HG03342 (cell line): ENCODE data around the gene PPIL3.
"Not testable (repeated sequence)": the region's sequence is repeated elsewhere in the genome, so short reads cannot be mapped to it uniquely, and the experiment has no call there.

Experiments used
- ATAC-seq: cut with Tn5 transposase; IDR thresholded peaks from one replicate; pipeline ENCODE4 v1.9.1; 2021; ENCODE audit warnings: mild to moderate bottlenecking, moderate library complexity; ENCODE audit not compliant: unreplicated experiment

The PPIL3 gene

GRCh38 chr2:200888704-200889625 is at the start of gene PPIL3, which contains the start of gene NIF3L1:
PPIL3 (minus strand) TSS chr2:200889077; CDS start chr2:200887615, 1,462 bp downstream.
NIF3L1 (plus strand) TSS chr2:200889371; CDS start chr2:200891944, 2,573 bp downstream.
- ATAC-seq: peak; percentile 85

DNA sequence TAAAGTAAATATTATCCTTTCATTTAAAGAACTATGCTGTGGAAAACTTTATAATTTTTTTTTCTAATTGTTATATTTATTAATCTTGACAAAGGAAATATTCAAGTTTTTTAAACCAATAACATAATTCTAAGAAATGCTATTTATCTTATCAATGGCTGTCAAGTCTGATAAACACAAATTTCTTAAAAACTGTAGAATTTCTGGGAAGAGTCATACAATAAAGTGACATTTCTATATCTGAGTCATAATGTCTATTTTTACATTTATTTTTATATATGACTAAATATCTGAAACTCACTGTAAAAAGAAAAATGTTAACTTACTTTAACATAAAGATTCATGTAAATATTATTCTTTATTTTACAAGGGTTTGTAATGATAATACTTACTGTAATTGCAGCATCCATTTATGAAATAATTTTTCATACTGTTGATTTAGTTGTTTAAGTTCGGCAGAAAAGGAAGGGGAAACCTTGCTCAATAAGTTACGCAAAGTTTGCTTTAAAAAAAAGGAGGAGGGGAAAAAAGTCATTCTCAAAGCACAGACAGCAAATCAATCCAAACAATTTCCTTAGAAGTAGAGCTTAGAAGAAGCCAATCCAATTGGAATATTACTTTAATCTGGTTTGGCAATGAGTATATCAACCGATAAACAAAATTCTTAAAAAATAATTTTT is 42.2 kb upstream of the PPIL3 start:
- no peak for ATAC-seq

DNA sequence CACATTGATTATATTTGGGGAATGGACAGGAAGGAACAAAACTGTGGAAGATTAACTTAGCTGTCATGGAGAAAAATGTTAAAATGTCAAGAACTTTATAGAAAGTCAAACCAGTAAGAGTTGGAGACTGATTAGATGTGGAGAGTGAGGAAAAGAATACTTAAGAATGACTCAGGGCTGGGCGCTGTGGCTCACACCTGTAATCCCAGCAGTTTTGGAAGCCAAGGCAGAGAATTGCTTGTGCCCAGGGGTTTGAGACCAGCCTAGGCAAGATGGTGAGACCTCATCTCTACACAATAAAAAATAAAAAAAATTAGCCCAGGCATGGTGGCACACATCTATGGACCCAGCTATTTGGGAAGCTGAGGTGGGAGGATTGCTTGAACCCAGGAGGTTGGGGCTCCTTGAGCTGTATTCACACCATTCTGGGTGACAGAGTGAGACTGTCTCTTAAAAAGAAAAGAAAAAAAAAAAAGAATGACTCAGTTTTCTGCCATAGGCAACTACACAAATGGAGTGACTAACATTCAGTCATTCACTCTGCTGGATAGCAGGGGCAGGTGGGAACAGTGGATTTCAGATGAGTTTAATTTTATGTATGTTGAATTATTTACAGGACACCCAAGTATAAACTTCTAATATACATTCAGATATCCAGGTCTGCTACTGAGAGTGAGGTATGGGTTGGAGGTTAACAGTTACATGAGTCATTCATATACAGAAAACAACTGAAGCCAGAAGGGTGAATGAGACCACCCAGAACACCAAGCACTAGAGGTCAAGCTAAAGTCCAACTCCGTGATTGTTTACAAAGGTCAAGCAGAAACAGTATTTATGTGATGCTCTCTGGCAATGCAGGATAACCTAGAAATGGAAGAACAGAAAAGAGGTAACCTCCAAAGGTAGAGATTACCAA is 40.7 kb upstream of the PPIL3 start:
- no peak for ATAC-seq

GRCh38 chr2:200922439-200922838 is 33.6 kb upstream of the PPIL3 start:
- ATAC-seq: no peak

GRCh38 chr2:200913654-200914053 is 24.8 kb upstream of the PPIL3 start:
- no peak for ATAC-seq

- no peak for ATAC-seq
Measured at GRCh38 chr2:200909958-200910357, 21.1 kb upstream of the PPIL3 start.

GRCh38 chr2:200905618-200906296 is 16.9 kb upstream of the PPIL3 start:
- ATAC-seq: peak; percentile 51

DNA sequence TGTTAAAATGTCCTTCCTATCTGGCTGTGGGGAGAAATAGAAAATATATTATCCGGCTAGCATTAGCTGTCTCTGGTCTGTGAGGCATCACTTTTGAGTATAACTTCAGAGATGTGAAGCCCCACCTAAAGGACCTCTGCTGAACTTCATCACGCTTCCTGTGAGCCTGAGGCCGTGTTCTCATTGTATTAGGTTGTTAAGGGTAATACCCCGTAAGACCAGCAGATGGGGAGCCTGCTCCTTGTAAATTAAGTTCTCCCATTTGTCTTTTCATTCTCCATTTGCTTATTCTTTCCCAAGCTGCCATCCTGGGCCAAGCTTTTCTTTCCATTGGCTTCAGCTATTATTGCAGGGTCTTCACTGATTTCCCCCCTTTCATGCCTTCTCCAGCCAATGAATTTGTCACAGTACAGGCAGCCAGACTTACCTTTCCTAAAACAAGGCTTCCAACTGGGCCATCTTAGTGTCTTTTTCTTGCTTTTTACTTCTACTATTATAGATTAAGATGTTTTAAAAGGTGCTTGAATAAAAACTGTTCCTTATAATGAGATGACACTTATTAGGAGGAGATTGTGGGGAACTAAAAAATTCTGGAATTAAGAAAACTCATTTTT is 12.7 kb upstream of the PPIL3 start:
- ATAC-seq: peak; percentile 99

DNA sequence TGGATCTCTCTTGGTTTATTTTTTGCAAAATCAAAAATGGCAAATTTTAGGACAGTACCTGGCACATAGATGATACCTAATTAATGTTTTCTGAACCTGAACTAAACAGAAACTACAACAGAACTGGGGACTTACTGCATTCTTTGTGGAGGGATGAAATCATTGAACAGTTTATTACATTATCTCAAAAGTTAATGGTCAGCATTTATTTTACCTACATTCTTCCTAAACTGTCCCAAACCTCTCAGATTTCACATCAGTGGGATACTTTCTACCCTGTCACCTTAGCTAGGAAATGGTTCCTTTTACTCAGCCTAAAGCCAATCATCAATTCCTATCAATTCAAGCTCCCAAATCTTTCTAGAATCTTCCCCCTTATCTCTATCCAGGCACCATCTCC is 10.6 kb upstream of the PPIL3 start:
- ATAC-seq: no peak

- not testable (repeated sequence) for ATAC-seq
Measured at GRCh38 chr2:200881715-200882249, 7.1 kb downstream of the PPIL3 start.

- no peak for ATAC-seq
Measured at GRCh38 chr2:200878289-200878880, 10.5 kb downstream of the PPIL3 start.

DNA sequence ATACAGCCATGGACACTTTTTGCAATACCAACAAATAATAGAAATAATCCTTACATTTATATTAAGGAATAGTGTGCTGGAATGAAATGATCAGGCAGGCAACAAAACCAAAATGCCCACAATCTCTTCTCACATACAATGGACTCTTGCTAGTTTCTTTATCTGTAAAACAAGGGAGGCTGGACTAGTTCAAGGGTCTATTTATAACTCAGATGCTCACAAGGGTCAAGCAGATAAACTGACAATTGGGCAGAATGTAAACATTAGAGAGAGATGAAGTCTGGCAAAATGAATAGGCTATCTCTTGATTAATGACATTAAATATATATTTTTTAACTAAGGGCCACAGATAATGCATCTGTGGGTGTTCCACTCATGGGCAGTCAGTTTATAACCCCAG is 11.4 kb downstream of the PPIL3 start:
- no peak for ATAC-seq

DNA sequence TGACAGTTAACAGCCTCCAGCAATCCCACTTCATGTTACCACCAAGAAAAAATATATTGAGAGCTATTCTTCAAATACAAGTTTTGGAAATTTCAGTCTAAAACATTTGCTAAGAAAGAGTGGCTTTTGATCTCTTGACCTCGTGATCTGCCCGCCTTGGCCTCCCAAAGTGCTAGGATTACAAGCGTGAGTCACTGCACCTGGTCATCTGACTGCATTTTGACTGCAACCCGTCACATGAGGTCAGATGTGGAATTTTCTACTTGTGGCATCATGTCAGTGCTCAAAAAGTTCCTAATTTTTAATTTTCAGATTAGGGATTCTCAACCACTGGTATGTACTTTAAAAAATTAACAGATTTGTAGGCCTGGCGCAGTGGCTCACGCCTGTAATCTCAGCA is 15.3 kb downstream of the PPIL3 start:
- no peak for ATAC-seq

DNA sequence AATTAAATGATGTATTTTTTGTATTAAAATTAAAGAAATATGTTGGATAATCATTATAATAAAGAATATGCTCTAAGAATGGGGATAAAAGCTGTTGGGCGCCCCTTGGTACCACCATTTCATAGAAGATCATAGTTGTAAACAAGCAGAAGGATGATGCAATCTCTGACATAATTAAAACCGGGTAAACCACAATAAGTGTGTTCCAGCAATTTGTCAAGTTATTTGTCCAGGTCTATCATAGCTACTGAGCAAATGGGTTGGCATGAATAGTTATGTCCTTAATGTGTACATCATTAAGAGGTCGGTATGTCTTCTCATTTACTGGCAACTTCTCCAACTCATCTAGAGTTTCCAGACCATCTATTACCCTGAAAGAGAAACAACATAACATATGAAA is 17.7 kb downstream of the PPIL3 start:
- no peak for ATAC-seq

- no peak for ATAC-seq
Measured at GRCh38 chr2:200869014-200869413, 19.9 kb downstream of the PPIL3 start.

DNA sequence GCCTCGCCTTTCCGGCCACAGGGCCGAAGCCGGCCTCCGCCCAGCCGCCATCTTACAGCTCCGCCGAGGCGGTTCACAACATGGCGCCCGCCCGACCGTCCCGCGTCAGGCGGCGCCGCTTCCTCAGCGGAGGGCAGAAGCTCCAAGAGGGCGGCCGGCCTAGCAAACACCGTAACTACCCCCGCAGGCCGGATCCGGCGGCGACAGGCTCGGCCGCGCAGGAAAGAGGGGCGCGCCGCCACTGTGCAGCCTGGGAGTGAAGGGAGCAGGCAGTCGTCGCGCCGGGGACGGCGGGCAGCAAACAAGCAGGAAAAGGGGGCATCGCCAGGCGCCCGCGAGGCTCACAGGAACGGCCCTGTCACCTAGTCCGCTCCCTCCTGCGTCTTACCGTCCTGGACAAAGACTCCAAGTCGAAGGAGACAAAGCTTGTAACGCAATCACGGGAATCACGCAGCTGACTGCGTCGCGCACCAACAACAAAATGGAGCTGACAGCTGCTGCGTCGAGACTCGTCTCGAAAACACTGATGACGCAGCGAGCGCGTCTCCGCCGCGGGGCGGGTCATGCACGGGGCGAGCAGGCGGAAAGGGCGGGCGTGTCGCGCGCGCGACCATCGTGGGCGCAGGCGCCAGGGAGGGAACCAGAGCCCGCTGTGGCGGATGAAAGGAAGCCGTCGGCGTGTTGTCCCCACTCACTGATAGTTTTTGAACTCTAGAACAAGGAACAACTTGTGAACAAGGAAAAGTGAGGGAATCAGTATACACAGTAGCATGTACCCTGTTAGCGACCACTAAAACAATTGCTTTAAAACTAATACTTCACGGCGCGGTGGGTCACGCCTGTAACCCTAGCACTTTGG is 24.5 kb downstream of the PPIL3 start, which contains the start of gene CLK1:
CLK1 (minus strand) TSS at position 483 of the 859 bp plus-strand sequence. CDS start 2,796 bp downstream, outside the sequence.
- ATAC-seq: peak; percentile 81

DNA sequence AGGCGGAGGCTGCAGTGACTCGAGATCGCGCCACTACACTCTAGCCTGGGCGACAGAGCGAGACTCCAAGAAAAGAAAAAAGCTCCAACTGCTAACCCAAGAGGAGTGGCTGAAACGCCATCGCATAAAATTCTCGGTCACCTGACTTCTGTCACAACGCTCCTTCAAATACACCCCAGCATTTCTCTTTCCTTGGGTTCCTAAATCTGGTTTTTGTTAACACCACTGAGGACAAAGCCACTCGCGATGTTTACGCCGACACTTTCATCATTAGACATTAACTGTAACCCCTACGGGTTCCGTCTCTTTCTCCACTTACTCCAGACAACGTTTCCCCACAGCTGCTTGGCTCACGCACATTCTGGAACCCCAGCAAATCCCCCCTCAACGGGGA is 25.1 kb downstream of the PPIL3 start:
- ATAC-seq: peak; percentile 18

GRCh38 chr2:200862532-200863000 is 26.3 kb downstream of the PPIL3 start:
- ATAC-seq: no peak
